ENCODE data around the gene SMIM27.
A peak's percentile ranks its signal among the peaks of the same experiment; 100 is the strongest.

Gene SMIM27

GRCh38 chr9:32554591-32554990, 2.5 kb downstream of the SMIM27 start:
- no peak for DNase-seq (ENCODE audit: low spot score)

GRCh38 chr9:32558408-32558934, 6.3 kb downstream of the SMIM27 start:
- DNase-seq (ENCODE audit: low spot score): no peak

GRCh38 chr9:32565967-32566366, 13.8 kb downstream of the SMIM27 start:
- no peak for DNase-seq (ENCODE audit: low spot score)

- no peak for DNase-seq (ENCODE audit: low spot score)
Measured at GRCh38 chr9:32566770-32567169, 14.6 kb downstream of the SMIM27 start.

- no peak for DNase-seq (ENCODE audit: low spot score)
Measured at GRCh38 chr9:32570262-32570661, 18.1 kb downstream of the SMIM27 start.

- DNase-seq (ENCODE audit: low spot score): peak; percentile 64
Measured at GRCh38 chr9:32571969-32572899, 20.1 kb downstream of the SMIM27 start.

GRCh38 chr9:32572900-32573523, 20.9 kb downstream of the SMIM27 start, which contains the start of gene NDUFB6:
TSS of gene NDUFB6 (minus strand) at chr9:32573159. CDS start at chr9:32573060, 99 bp downstream.
- peak; percentile 93 for DNase-seq (ENCODE audit: low spot score)

GRCh38 chr9:32573821-32574220, 21.7 kb downstream of the SMIM27 start:
- no peak for DNase-seq (ENCODE audit: low spot score)

GRCh38 chr9:32574858-32575257, 22.7 kb downstream of the SMIM27 start:
- DNase-seq (ENCODE audit: low spot score): no peak

GRCh38 chr9:32577316-32577715, 25.2 kb downstream of the SMIM27 start:
- DNase-seq (ENCODE audit: low spot score): no peak

GRCh38 chr9:32578976-32579375, 26.8 kb downstream of the SMIM27 start:
- no peak for DNase-seq (ENCODE audit: low spot score)

GRCh38 chr9:32579706-32580331, 27.7 kb downstream of the SMIM27 start:
- peak; percentile 47 for DNase-seq (ENCODE audit: low spot score)

GRCh38 chr9:32580631-32581300, 28.6 kb downstream of the SMIM27 start:
- no peak for DNase-seq (ENCODE audit: low spot score)

GRCh38 chr9:32581512-32582143, 29.5 kb downstream of the SMIM27 start:
- peak; percentile 52 for DNase-seq (ENCODE audit: low spot score)

GRCh38 chr9:32584784-32585183, 32.7 kb downstream of the SMIM27 start:
- no peak for DNase-seq (ENCODE audit: low spot score)

GRCh38 chr9:32587901-32588300, 35.8 kb downstream of the SMIM27 start:
- DNase-seq (ENCODE audit: low spot score): no peak

GRCh38 chr9:32589083-32589723, 37.1 kb downstream of the SMIM27 start:
- DNase-seq (ENCODE audit: low spot score): peak; percentile 39

GRCh38 chr9:32590476-32590875, 38.3 kb downstream of the SMIM27 start:
- DNase-seq (ENCODE audit: low spot score): no peak

- DNase-seq (ENCODE audit: low spot score): no peak
Measured at GRCh38 chr9:32590898-32591297, 38.8 kb downstream of the SMIM27 start.

GRCh38 chr9:32596096-32596865, 44.2 kb downstream of the SMIM27 start:
- no peak for DNase-seq (ENCODE audit: low spot score)

Measured in putamen (tissue), 1 donor.